ENCODE results near the gene OXNAD1.

- TF ChIP-seq CTCF (IDR thresholded peaks at IDR 0.05) (peak; percentile 91), JUND (IDR thresholded peaks at IDR 0.05) (no peak), EZH2phosphoT487 (IDR thresholded peaks at IDR 0.05; ENCODE audit: borderline replicate concordance, low read depth) (no peak), MAX (IDR thresholded peaks at IDR 0.05; ENCODE audit: low read depth) (no peak), ZBTB33 (IDR thresholded peaks at IDR 0.05; ENCODE audit: borderline replicate concordance, low read depth) (no peak), SIN3A (IDR thresholded peaks at IDR 0.05; ENCODE audit: borderline replicate concordance, low read depth, low read length) (no peak), GABPA (IDR thresholded peaks at IDR 0.05; ENCODE audit: low read depth) (no peak), RXRA (IDR thresholded peaks at IDR 0.05; ENCODE audit: borderline replicate concordance, low read depth) (no peak), EP300 (IDR thresholded peaks at IDR 0.05; ENCODE audit: borderline replicate concordance in 1 of 2, low read depth in 1 of 2, low read length in 1 of 2) (no peak), REST (IDR thresholded peaks at IDR 0.05; ENCODE audit: low read depth, low read length) (no peak), YY1 (IDR thresholded peaks at IDR 0.05; ENCODE audit: low read depth) (no peak)
Observed at GRCh38 chr3:16247282-16248061, 17.5 kb upstream of the OXNAD1 start.
